Measurements from ENCODE around the gene DLGAP1. TPM values are rescaled to one million over a fixed set of nuclear protein-coding genes. Genes with fewer than 3 reads are reported as not detected.
"Not testable (repeated sequence)": the region's sequence is repeated elsewhere in the genome, so short reads cannot be mapped to it uniquely, and the experiment has no call there.

Gene DLGAP1
- total RNA-seq, 1 donor from 2014 or later = 13.6 TPM

DNA sequence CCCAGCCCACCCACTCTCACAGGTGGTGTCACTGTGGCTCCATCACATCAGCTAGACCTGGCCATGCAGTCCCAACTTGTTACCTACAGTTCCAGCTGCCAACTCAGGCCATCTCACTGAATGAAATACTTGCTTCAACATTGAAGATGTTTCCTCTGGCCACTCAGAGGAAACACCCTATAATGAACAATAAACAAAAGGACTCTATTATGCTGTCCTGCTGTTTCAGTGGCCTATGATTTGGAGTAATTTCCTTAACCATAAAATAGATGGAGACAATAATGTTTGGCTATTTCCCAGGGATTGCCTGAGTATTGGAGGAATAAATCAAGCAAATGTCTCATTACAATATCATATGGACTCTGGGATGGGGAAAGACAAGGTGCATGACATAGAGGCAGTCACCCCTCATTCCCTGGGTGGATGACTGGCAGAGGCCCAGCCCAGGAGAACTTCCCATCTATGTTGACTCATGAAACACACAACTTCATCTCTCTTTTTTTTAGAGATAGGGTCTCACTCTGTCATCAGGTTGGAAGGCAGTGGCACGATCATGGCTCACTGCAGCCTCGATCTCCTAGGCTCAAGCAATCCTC lies 870.7 kb downstream of the DLGAP1 start:
- H3K4me3 Mint-ChIP-seq (ENCODE audit: unreplicated experiment) = no peak overlapping the region
- no peaks in the 10 kb centered on the region for H3K27me3 Mint-ChIP-seq (ENCODE audit: unreplicated experiment)
- no peak overlapping the region for H3K27ac Mint-ChIP-seq (ENCODE audit: unreplicated experiment)
- no peaks in the 10 kb centered on the region for H3K4me1 Mint-ChIP-seq (ENCODE audit: low read depth, unreplicated experiment)
- H3K36me3 Mint-ChIP-seq (ENCODE audit: unreplicated experiment) = no peaks in the 10 kb centered on the region
- peaks cover 3% of the 10 kb centered on the region for H3K9me3 Mint-ChIP-seq (ENCODE audit: unreplicated experiment)
- DNase-seq = no peak
- TF ChIP-seq, protein P1, sequence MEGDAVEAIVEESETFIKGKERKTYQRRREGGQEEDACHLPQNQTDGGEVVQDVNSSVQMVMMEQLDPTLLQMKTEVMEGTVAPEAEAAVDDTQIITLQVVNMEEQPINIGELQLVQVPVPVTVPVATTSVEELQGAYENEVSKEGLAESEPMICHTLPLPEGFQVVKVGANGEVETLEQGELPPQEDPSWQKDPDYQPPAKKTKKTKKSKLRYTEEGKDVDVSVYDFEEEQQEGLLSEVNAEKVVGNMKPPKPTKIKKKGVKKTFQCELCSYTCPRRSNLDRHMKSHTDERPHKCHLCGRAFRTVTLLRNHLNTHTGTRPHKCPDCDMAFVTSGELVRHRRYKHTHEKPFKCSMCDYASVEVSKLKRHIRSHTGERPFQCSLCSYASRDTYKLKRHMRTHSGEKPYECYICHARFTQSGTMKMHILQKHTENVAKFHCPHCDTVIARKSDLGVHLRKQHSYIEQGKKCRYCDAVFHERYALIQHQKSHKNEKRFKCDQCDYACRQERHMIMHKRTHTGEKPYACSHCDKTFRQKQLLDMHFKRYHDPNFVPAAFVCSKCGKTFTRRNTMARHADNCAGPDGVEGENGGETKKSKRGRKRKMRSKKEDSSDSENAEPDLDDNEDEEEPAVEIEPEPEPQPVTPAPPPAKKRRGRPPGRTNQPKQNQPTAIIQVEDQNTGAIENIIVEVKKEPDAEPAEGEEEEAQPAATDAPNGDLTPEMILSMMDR (IDR thresholded peaks at IDR 0.05; ENCODE audit: partially characterized antibody, unreplicated experiment) = no peak

DNA sequence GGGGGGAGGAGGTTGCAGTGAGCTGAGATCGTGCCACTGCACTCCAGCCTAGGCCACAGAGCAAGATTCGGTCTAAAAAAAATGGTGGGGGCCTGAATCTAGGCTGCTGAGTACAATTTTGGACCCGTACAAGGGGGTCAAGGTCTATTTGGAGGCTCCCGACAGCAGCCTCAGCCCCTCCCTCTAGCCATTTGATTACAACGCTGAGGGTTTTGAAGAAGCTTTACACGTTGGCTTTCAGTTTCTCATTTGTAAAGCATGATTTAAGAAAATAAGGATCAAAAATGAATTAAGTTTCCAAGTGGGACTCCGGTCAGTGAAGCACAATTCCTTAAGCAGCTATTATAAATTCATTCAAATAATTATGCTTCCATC lies 871.2 kb downstream of the DLGAP1 start:
- no peak for DNase-seq
- TF ChIP-seq, protein P1 (IDR thresholded peaks at IDR 0.05; ENCODE audit: partially characterized antibody, unreplicated experiment) = no peak
- Mint-ChIP-seq H3K4me1 (ENCODE audit: low read depth, unreplicated experiment) (no peaks in the 10 kb centered on the region), H3K4me3 (ENCODE audit: unreplicated experiment) (no peak overlapping the region), H3K27ac (ENCODE audit: unreplicated experiment) (no peak overlapping the region), H3K36me3 (ENCODE audit: unreplicated experiment) (no peaks in the 10 kb centered on the region), H3K27me3 (ENCODE audit: unreplicated experiment) (no peaks in the 10 kb centered on the region), H3K9me3 (ENCODE audit: unreplicated experiment) (peaks cover 3% of the 10 kb centered on the region)

DNA sequence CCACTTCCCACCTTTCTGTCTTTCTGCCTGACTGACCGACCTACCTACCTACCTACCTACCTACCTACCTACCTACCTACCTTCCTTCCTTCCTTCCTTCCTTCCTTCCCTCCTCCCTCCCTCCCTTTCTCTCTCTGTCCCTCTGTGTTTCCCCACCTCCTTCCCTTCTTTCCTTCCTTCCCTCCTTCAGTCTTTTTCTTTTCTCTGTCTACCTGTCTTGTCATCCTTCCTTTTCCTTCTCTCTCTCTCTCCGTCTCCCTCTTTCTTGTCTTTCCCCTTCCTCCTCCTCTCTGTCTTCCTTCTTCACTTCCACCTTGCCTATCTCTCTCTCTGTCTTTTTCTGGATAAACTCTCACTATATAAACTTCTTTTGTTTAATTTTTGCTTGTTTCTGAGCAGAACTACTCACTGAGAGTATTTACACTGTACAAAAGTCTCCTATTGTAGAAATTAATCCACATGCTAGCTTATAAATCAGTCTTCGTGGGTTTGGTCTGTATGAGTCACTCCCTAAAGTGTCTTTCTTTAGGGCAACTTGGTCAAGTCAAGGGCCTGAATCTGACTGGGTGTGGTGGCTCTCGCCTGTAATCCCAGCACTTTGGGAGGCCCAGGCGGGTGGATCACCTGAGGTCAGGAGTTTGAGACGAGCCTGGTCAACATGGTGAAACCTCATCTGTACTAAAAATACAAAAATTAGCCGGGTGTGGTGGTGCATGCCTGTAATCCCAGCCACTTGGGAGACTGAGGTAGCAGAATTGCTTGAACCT lies 871.8 kb downstream of the DLGAP1 start:
- H3K4me3 Mint-ChIP-seq (ENCODE audit: unreplicated experiment); H3K4me1 Mint-ChIP-seq (ENCODE audit: low read depth, unreplicated experiment); H3K9me3 Mint-ChIP-seq (ENCODE audit: unreplicated experiment); H3K27me3 Mint-ChIP-seq (ENCODE audit: unreplicated experiment); H3K27ac Mint-ChIP-seq (ENCODE audit: unreplicated experiment); DNase-seq; H3K36me3 Mint-ChIP-seq (ENCODE audit: unreplicated experiment): not testable (repeated sequence)

DNA sequence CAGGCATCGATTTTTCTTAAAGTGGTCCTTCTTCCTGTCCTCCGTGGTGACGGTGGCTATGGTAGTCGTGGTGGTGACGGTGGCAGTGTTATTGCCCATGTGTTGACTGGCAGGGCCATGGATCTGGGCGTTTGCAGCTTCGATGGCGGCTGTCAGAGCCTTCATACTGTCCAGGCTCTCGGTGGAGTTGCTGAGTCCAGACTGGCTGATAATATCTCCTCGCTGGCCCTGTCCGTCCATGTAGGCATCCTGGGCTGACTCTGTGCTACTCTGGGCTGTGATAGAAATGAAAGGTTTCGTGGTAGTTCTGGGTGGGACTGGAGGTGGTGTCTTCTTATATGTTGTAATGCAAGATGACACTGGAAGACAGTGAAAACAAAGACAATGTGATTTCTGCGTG lies 873.2 kb downstream of the DLGAP1 start:
- Mint-ChIP-seq H3K27ac (ENCODE audit: unreplicated experiment) (no peak overlapping the region), H3K27me3 (ENCODE audit: unreplicated experiment) (no peaks in the 10 kb centered on the region), H3K4me3 (ENCODE audit: unreplicated experiment) (no peak overlapping the region), H3K9me3 (ENCODE audit: unreplicated experiment) (peaks cover 1% of the 10 kb centered on the region), H3K4me1 (ENCODE audit: low read depth, unreplicated experiment) (no peaks in the 10 kb centered on the region), H3K36me3 (ENCODE audit: unreplicated experiment) (no peaks in the 10 kb centered on the region)
- no peak for DNase-seq
- TF ChIP-seq, protein P1 (IDR thresholded peaks at IDR 0.05; ENCODE audit: partially characterized antibody, unreplicated experiment) = no peak

DNA sequence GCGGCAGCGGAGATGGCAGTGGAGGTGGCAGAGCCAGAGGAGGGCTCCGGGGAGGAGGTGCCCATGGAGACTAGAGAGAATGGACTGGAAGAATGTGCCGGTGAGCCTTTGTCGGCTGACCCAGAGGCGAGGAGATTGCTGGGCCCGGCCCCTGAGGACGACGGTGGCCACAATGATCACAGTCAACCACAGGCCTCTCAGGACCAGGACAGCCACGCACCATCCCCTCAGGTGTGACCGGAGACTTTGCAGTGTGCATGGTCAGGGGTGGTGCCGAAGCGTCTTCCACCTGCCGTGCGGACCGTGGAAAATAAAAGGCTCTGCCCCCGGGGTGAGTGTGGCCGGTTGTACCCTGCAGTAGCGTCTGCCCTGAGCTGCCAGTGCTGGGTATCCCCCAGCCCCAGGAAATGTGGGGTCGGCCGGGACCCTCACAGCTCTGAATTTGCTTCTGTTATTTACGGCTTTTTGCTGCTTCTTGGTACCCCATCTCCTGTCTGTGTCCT lies 874.5 kb downstream of the DLGAP1 start:
- H3K27ac Mint-ChIP-seq (ENCODE audit: unreplicated experiment); H3K36me3 Mint-ChIP-seq (ENCODE audit: unreplicated experiment); H3K4me3 Mint-ChIP-seq (ENCODE audit: unreplicated experiment); DNase-seq; H3K27me3 Mint-ChIP-seq (ENCODE audit: unreplicated experiment); H3K4me1 Mint-ChIP-seq (ENCODE audit: low read depth, unreplicated experiment); H3K9me3 Mint-ChIP-seq (ENCODE audit: unreplicated experiment): not testable (repeated sequence)

DNA sequence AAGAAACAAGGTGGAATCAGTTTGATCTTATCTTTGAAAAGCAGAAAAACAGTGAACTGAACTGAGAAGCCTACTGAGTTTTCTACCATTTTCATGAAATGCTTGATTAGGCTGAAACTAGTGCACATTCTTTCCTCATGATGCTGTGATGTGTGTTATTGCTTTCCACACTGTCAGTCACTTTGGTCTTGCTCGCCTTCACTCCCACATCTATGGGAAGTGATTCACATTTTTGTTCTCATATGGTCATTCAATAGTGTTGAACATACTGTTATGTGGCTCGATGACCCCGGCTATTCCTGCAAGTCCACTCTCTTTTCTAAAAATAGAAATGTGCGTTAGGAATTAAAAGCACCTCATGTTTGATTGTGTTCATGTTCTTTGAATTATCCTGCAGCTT lies 875.4 kb downstream of the DLGAP1 start:
- Mint-ChIP-seq H3K4me1 (ENCODE audit: low read depth, unreplicated experiment) (no peaks in the 10 kb centered on the region), H3K9me3 (ENCODE audit: unreplicated experiment) (peaks cover 1% of the 10 kb centered on the region), H3K27ac (ENCODE audit: unreplicated experiment) (no peak overlapping the region), H3K36me3 (ENCODE audit: unreplicated experiment) (no peaks in the 10 kb centered on the region), H3K4me3 (ENCODE audit: unreplicated experiment) (no peak overlapping the region), H3K27me3 (ENCODE audit: unreplicated experiment) (no peaks in the 10 kb centered on the region)
- TF ChIP-seq, protein P1 (IDR thresholded peaks at IDR 0.05; ENCODE audit: partially characterized antibody, unreplicated experiment) = no peak
- DNase-seq = no peak
